Fibroblast of lung (primary cell): Measurements from ENCODE around the gene KIF1A. TPM values are rescaled to one million over a fixed set of nuclear protein-coding genes. Genes with fewer than 3 reads are reported as not detected.

Experiments
- DNase-seq, 2 donors: peaks; one replicate each; pipeline versions ENCODE4 v3.0.0 to v3.0.0-alpha.2; 2010; ENCODE audit warnings: low read depth in 2 of 2
- H2AFZ ChIP-seq: 2 replicates; pipeline ENCODE4 v1.5.1; 2012; ENCODE audit warnings: low read length, control low read depth, inconsistent platforms
- H3K27ac ChIP-seq: 2 replicates; pipeline ENCODE4 v1.5.1; 2011; ENCODE audit warnings: low read length, control low read depth; ENCODE audit not compliant: insufficient read depth
- H3K27me3 ChIP-seq: 2 replicates; pipeline ENCODE4 v1.5.1; 2011; ENCODE audit warnings: mild to moderate bottlenecking, low read length; ENCODE audit not compliant: control insufficient read depth, insufficient read depth
- H3K36me3 ChIP-seq: 2 replicates; pipeline ENCODE4 v1.5.1; 2011; ENCODE audit warnings: low read length; ENCODE audit not compliant: control insufficient read depth, insufficient read depth
- H3K4me1 ChIP-seq: 2 replicates; pipeline ENCODE4 v1.5.1; 2011; ENCODE audit warnings: low read length; ENCODE audit not compliant: control insufficient read depth, insufficient read depth; ENCODE audit errors: extremely low read depth
- H3K4me2 ChIP-seq: 2 replicates; pipeline ENCODE4 v1.5.1; 2011; ENCODE audit warnings: low read length, control low read depth; ENCODE audit not compliant: insufficient read depth; ENCODE audit errors: extremely low read depth
- H3K4me3 ChIP-seq, 4 experiments: fragments of 200-600 bp in 1 of 4; sonication (generic) in 1 of 4; replicated peaks in 1 of 4; 2 replicates each; pipeline ENCODE4 v1.5.1; 2011 to 2016; ENCODE audit warnings: low read length in 4 of 4, low read depth in 3 of 4, mild to moderate bottlenecking in 3 of 4, control low read depth in 2 of 4, inconsistent platforms in 1 of 4, mixed read lengths in 1 of 4; ENCODE audit not compliant: insufficient read depth in 1 of 4; ENCODE audit errors: control extremely low read depth in 1 of 4
- H3K79me2 ChIP-seq: 2 replicates; pipeline ENCODE4 v1.5.1; 2012; ENCODE audit warnings: mild to moderate bottlenecking, low read length, inconsistent platforms; ENCODE audit not compliant: control insufficient read depth, insufficient read depth
- H3K9ac ChIP-seq: 2 replicates; pipeline ENCODE4 v1.5.1; 2011; ENCODE audit warnings: mild to moderate bottlenecking, low read length, control low read depth; ENCODE audit not compliant: insufficient read depth
- H3K9me3 ChIP-seq: 2 replicates; pipeline ENCODE4 v1.5.1; 2012; ENCODE audit warnings: low read depth, low read length; ENCODE audit not compliant: control insufficient read depth, insufficient read depth
- H4K20me1 ChIP-seq: 2 replicates; pipeline ENCODE4 v1.5.1; 2011; ENCODE audit warnings: low read length; ENCODE audit not compliant: control insufficient read depth, insufficient read depth; ENCODE audit errors: extremely low read depth
- EZH2 ChIP-seq: IDR thresholded peaks from 2 replicates; pipeline ENCODE4 v1.5.1; 2012; ENCODE audit warnings: low read length, control low read depth, mild to moderate bottlenecking; ENCODE audit errors: missing control alignments
- polyA plus RNA-seq, 2 donors: library from polyadenylated mRNA; depleted of rRNA in 1 of 2; stranded (reverse) in 1 of 2; unstranded in 1 of 2; fragments of >200 nt; gene quantifications; 2 replicates each; pipeline ENCODE4 v1.2.1, GENCODE V29; 2011 to 2012; ENCODE audit warnings: missing spikeins in 1 of 2
- total RNA-seq: library from RNA; depleted of rRNA; stranded (reverse); fragments of >200 nt; gene quantifications from 2 replicates; pipeline ENCODE4 v1.2.1, GENCODE V29; 2014
- TF ChIP-seq, protein P1 (sequence below), 2 donors: IDR thresholded peaks in 1 of 2; conservative IDR thresholded peaks in 1 of 2; 1 replicate in 1 of 2; 2 replicates in 1 of 2; pipeline ENCODE4 v1.5.1; 2011 to 2012; ENCODE audit warnings: low read length in 2 of 2, control low read depth in 1 of 2, inconsistent platforms in 1 of 2, low read depth in 1 of 2, mild to moderate bottlenecking in 1 of 2

Gene KIF1A
- total and polyA plus RNA-seq, 2 donors (not counting 1 experiment from before 2014, with no cell fraction given) = 0.05 TPM; not detected in 1

GRCh38 chr2:240734756-240735155 lies 85.3 kb downstream of the KIF1A start:
- Histone ChIP-seq H3K9me3 (no peaks in the 10 kb centered on the region), H3K9ac (no peak overlapping the region), H3K27me3 (no peaks in the 10 kb centered on the region), H2AFZ (no peak overlapping the region), H3K4me3 (no peak overlapping the region), H3K79me2 (no peaks in the 10 kb centered on the region), H3K36me3 (no peaks in the 10 kb centered on the region), H3K4me1 (no peaks in the 10 kb centered on the region), H4K20me1 (no peaks in the 10 kb centered on the region), H3K4me2 (no peak overlapping the region), H3K27ac (no peak overlapping the region)
- no peak for TF ChIP-seq EZH2
- TF ChIP-seq, protein P1, sequence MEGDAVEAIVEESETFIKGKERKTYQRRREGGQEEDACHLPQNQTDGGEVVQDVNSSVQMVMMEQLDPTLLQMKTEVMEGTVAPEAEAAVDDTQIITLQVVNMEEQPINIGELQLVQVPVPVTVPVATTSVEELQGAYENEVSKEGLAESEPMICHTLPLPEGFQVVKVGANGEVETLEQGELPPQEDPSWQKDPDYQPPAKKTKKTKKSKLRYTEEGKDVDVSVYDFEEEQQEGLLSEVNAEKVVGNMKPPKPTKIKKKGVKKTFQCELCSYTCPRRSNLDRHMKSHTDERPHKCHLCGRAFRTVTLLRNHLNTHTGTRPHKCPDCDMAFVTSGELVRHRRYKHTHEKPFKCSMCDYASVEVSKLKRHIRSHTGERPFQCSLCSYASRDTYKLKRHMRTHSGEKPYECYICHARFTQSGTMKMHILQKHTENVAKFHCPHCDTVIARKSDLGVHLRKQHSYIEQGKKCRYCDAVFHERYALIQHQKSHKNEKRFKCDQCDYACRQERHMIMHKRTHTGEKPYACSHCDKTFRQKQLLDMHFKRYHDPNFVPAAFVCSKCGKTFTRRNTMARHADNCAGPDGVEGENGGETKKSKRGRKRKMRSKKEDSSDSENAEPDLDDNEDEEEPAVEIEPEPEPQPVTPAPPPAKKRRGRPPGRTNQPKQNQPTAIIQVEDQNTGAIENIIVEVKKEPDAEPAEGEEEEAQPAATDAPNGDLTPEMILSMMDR (conservative IDR thresholded peaks at IDR 0.05 in 1 of 2, IDR thresholded peaks at IDR 0.05 in 1 of 2; ENCODE audit: low read depth in 1 of 2, low read length in 2 of 2) = no peak
- DNase-seq = no peak

GRCh38 chr2:240733803-240734495 lies 86.1 kb downstream of the KIF1A start:
- no peak overlapping the region for H3K4me2 ChIP-seq
- DNase-seq = no peak
- no peak overlapping the region for H3K4me3 ChIP-seq
- H2AFZ ChIP-seq = no peak overlapping the region
- no peak overlapping the region for H3K27ac ChIP-seq
- H3K4me1 ChIP-seq = no peaks in the 10 kb centered on the region
- H3K79me2 ChIP-seq = no peaks in the 10 kb centered on the region
- no peaks in the 10 kb centered on the region for H4K20me1 ChIP-seq
- H3K36me3 ChIP-seq = no peaks in the 10 kb centered on the region
- no peaks in the 10 kb centered on the region for H3K27me3 ChIP-seq
- H3K9ac ChIP-seq = no peak overlapping the region
- TF ChIP-seq EZH2 = no peak
- TF ChIP-seq, protein P1 (conservative IDR thresholded peaks at IDR 0.05 in 1 of 2, IDR thresholded peaks at IDR 0.05 in 1 of 2; ENCODE audit: low read depth in 1 of 2, low read length in 2 of 2) = no peak
- H3K9me3 ChIP-seq = no peaks in the 10 kb centered on the region

- no peak overlapping the region for H3K4me2 ChIP-seq
- H3K9ac ChIP-seq = no peak overlapping the region
- H3K79me2 ChIP-seq = no peaks in the 10 kb centered on the region
- no peaks in the 10 kb centered on the region for H3K27me3 ChIP-seq
- no peak overlapping the region for H3K4me3 ChIP-seq
- no peak for DNase-seq
- no peaks in the 10 kb centered on the region for H3K9me3 ChIP-seq
- TF ChIP-seq, protein P1 (conservative IDR thresholded peaks at IDR 0.05 in 1 of 2, IDR thresholded peaks at IDR 0.05 in 1 of 2; ENCODE audit: low read depth in 1 of 2, low read length in 2 of 2) = no peak
- no peak for TF ChIP-seq EZH2
- no peak overlapping the region for H3K27ac ChIP-seq
- H3K36me3 ChIP-seq = no peaks in the 10 kb centered on the region
- H3K4me1 ChIP-seq = no peaks in the 10 kb centered on the region
- no peaks in the 10 kb centered on the region for H4K20me1 ChIP-seq
- no peak overlapping the region for H2AFZ ChIP-seq
Measured at GRCh38 chr2:240732911-240733622, 87.0 kb downstream of the KIF1A start.
